Fibroblast of lung (primary cell): Measurements from ENCODE around the gene SGSM2. TPM values are rescaled to one million over a fixed set of nuclear protein-coding genes. Genes with fewer than 3 reads are reported as not detected.

ENCODE experiments used
- DNase-seq, 2 donors: peaks; one replicate each; pipeline versions ENCODE4 v3.0.0 to v3.0.0-alpha.2; 2010; ENCODE audit warnings: low read depth in 2 of 2
- H2AFZ ChIP-seq: 2 replicates; pipeline ENCODE4 v1.5.1; 2012; ENCODE audit warnings: low read length, control low read depth, inconsistent platforms
- H3K27ac ChIP-seq: 2 replicates; pipeline ENCODE4 v1.5.1; 2011; ENCODE audit warnings: low read length, control low read depth; ENCODE audit not compliant: insufficient read depth
- H3K27me3 ChIP-seq: 2 replicates; pipeline ENCODE4 v1.5.1; 2011; ENCODE audit warnings: mild to moderate bottlenecking, low read length; ENCODE audit not compliant: control insufficient read depth, insufficient read depth
- H3K36me3 ChIP-seq: 2 replicates; pipeline ENCODE4 v1.5.1; 2011; ENCODE audit warnings: low read length; ENCODE audit not compliant: control insufficient read depth, insufficient read depth
- H3K4me1 ChIP-seq: 2 replicates; pipeline ENCODE4 v1.5.1; 2011; ENCODE audit warnings: low read length; ENCODE audit not compliant: control insufficient read depth, insufficient read depth; ENCODE audit errors: extremely low read depth
- H3K4me2 ChIP-seq: 2 replicates; pipeline ENCODE4 v1.5.1; 2011; ENCODE audit warnings: low read length, control low read depth; ENCODE audit not compliant: insufficient read depth; ENCODE audit errors: extremely low read depth
- H3K4me3 ChIP-seq, 4 experiments: fragments of 200-600 bp in 1 of 4; sonication (generic) in 1 of 4; replicated peaks in 1 of 4; 2 replicates each; pipeline ENCODE4 v1.5.1; 2011 to 2016; ENCODE audit warnings: low read length in 4 of 4, low read depth in 3 of 4, mild to moderate bottlenecking in 3 of 4, control low read depth in 2 of 4, inconsistent platforms in 1 of 4, mixed read lengths in 1 of 4; ENCODE audit not compliant: insufficient read depth in 1 of 4; ENCODE audit errors: control extremely low read depth in 1 of 4
- H3K79me2 ChIP-seq: 2 replicates; pipeline ENCODE4 v1.5.1; 2012; ENCODE audit warnings: mild to moderate bottlenecking, low read length, inconsistent platforms; ENCODE audit not compliant: control insufficient read depth, insufficient read depth
- H3K9ac ChIP-seq: 2 replicates; pipeline ENCODE4 v1.5.1; 2011; ENCODE audit warnings: mild to moderate bottlenecking, low read length, control low read depth; ENCODE audit not compliant: insufficient read depth
- H3K9me3 ChIP-seq: 2 replicates; pipeline ENCODE4 v1.5.1; 2012; ENCODE audit warnings: low read depth, low read length; ENCODE audit not compliant: control insufficient read depth, insufficient read depth
- H4K20me1 ChIP-seq: 2 replicates; pipeline ENCODE4 v1.5.1; 2011; ENCODE audit warnings: low read length; ENCODE audit not compliant: control insufficient read depth, insufficient read depth; ENCODE audit errors: extremely low read depth
- CTCF ChIP-seq, 2 donors: IDR thresholded peaks in 1 of 2; conservative IDR thresholded peaks in 1 of 2; 1 replicate in 1 of 2; 2 replicates in 1 of 2; pipeline ENCODE4 v1.5.1; 2011 to 2012; ENCODE audit warnings: low read length in 2 of 2, control low read depth in 1 of 2, inconsistent platforms in 1 of 2, low read depth in 1 of 2, mild to moderate bottlenecking in 1 of 2
- EZH2 ChIP-seq: IDR thresholded peaks from 2 replicates; pipeline ENCODE4 v1.5.1; 2012; ENCODE audit warnings: low read length, control low read depth, mild to moderate bottlenecking; ENCODE audit errors: missing control alignments
- polyA plus RNA-seq, 2 donors: library from polyadenylated mRNA; depleted of rRNA in 1 of 2; stranded (reverse) in 1 of 2; unstranded in 1 of 2; fragments of >200 nt; gene quantifications; 2 replicates each; pipeline ENCODE4 v1.2.1, GENCODE V29; 2011 to 2012; ENCODE audit warnings: missing spikeins in 1 of 2
- total RNA-seq: library from RNA; depleted of rRNA; stranded (reverse); fragments of >200 nt; gene quantifications from 2 replicates; pipeline ENCODE4 v1.2.1, GENCODE V29; 2014

SGSM2 gene
- total and polyA plus RNA-seq, 2 donors (not counting 1 experiment from before 2014, with no cell fraction given) = 23.4 to 31.5 TPM

GRCh38 chr17:2303204-2304188 is 33.8 kb upstream of the SGSM2 start, which contains the start of the genes SMG6 and SRR:
Gene SMG6 (minus strand): TSS chr17:2303785. CDS start chr17:2303720, 65 bp downstream.
Gene SRR (plus strand): TSS chr17:2303950. CDS start chr17:2315561, 11,611 bp downstream.
- no peaks in the 10 kb centered on the region for H3K27me3 ChIP-seq
- peak within 1 kb of the TSS; percentile 83 for H3K27ac ChIP-seq
- no peaks in the 10 kb centered on the region for H3K9me3 ChIP-seq
- peak; percentile 82 to 84 for DNase-seq
- peak within 1 kb of the TSS; percentile 92 for H3K9ac ChIP-seq
- H3K4me1 ChIP-seq = no peaks in the 10 kb centered on the region
- no peaks in the 10 kb centered on the region for H4K20me1 ChIP-seq
- TF ChIP-seq EZH2 (no peak), CTCF (conservative IDR thresholded peaks at IDR 0.05 in 1 of 2, IDR thresholded peaks at IDR 0.05 in 1 of 2; ENCODE audit: low read depth in 1 of 2, low read length in 2 of 2) (no peak)
- H3K36me3 ChIP-seq = peaks cover 7% of the 10 kb centered on the region
- peak within 1 kb of the TSS; percentile 76 to 98 (median 94) for H3K4me3 ChIP-seq
- H2AFZ ChIP-seq = peak within 1 kb of the TSS; percentile 77
- peak within 1 kb of the TSS; percentile 81 for H3K4me2 ChIP-seq
- H3K79me2 ChIP-seq = peaks cover 33% of the 10 kb centered on the region

GRCh38 chr17:2304931-2305330 is 32.4 kb upstream of the SGSM2 start:
- Histone ChIP-seq H3K79me2 (peaks cover 29% of the 10 kb centered on the region), H2AFZ (no peak overlapping the region), H4K20me1 (no peaks in the 10 kb centered on the region), H3K27ac (no peak overlapping the region), H3K36me3 (peaks cover 2% of the 10 kb centered on the region), H3K9me3 (no peaks in the 10 kb centered on the region), H3K27me3 (no peaks in the 10 kb centered on the region), H3K9ac (no peak overlapping the region), H3K4me1 (no peaks in the 10 kb centered on the region), H3K4me2 (no peak overlapping the region), H3K4me3 (no peak overlapping the region)
- no peak for DNase-seq
- TF ChIP-seq CTCF (conservative IDR thresholded peaks at IDR 0.05 in 1 of 2, IDR thresholded peaks at IDR 0.05 in 1 of 2; ENCODE audit: low read depth in 1 of 2, low read length in 2 of 2) (no peak), EZH2 (no peak)

- H3K79me2 ChIP-seq = peaks cover 2% of the 10 kb centered on the region
- no peaks in the 10 kb centered on the region for H3K4me1 ChIP-seq
- H3K27me3 ChIP-seq = no peaks in the 10 kb centered on the region
- no peaks in the 10 kb centered on the region for H4K20me1 ChIP-seq
- peak overlapping the region; percentile 28 for H3K27ac ChIP-seq
- no peak overlapping the region for H2AFZ ChIP-seq
- H3K4me2 ChIP-seq = peak overlapping the region; percentile 13
- H3K9ac ChIP-seq = no peak overlapping the region
- peak; percentile 20 to 46 for DNase-seq
- no peaks in the 10 kb centered on the region for H3K9me3 ChIP-seq
- no peak for TF ChIP-seq EZH2
- TF ChIP-seq CTCF (conservative IDR thresholded peaks at IDR 0.05 in 1 of 2, IDR thresholded peaks at IDR 0.05 in 1 of 2; ENCODE audit: low read depth in 1 of 2, low read length in 2 of 2) = no peak
- H3K36me3 ChIP-seq = peaks cover 2% of the 10 kb centered on the region
- H3K4me3 ChIP-seq = no peak overlapping the region
Measured at GRCh38 chr17:2309338-2310154, 27.8 kb upstream of the SGSM2 start.
